ENCODE data around the gene GGT5. TPM values are rescaled to one million over a fixed set of nuclear protein-coding genes. Genes with fewer than 3 reads are reported as not detected.
"Not testable (repeated sequence)": the region's sequence is repeated elsewhere in the genome, so short reads cannot be mapped to it uniquely, and the experiment has no call there.

GGT5 gene
- total RNA-seq, 1 donor from 2014 or later: not detected

DNA sequence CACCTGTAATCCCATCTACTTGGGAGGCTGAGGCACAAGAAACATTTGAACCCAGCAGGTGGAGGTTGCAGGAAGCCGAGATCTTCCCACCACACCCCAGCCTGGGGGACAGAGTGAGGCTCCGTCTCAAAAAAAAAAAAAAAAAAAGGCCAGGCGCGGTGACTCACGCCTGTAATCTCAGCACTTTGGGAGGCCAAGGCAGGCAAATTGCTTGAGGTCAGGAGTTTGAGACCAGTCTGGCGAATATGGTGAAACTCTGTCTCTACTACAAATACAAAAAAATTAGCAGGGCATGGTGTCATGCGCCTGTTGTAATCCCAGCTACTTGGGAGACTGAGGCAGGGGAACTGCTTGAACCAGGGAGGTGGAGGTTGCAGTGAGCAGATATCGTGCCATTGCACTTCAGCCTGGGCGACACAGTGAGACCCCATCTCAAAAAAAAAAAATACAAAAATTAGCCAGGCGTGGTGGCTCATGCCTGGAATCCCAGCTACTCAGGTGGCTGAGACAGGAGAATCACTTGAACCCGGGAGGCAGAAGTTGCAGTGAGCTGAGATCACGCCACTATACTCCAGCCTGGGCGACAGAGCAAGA is 6.7 kb downstream of the GGT5 start:
- H3K36me3 Mint-ChIP-seq (ENCODE audit: low read depth); DNase-seq (ENCODE audit: low spot score); H3K9me3 Mint-ChIP-seq; H3K27me3 Mint-ChIP-seq (ENCODE audit: insufficient read depth); H3K27ac Mint-ChIP-seq; H3K4me3 Mint-ChIP-seq; intact Hi-C loops (cut with micrococcal nuclease): not testable (repeated sequence)
- peaks cover 32% of the 10 kb centered on the region for H3K4me1 Mint-ChIP-seq (ENCODE audit: low read depth)

DNA sequence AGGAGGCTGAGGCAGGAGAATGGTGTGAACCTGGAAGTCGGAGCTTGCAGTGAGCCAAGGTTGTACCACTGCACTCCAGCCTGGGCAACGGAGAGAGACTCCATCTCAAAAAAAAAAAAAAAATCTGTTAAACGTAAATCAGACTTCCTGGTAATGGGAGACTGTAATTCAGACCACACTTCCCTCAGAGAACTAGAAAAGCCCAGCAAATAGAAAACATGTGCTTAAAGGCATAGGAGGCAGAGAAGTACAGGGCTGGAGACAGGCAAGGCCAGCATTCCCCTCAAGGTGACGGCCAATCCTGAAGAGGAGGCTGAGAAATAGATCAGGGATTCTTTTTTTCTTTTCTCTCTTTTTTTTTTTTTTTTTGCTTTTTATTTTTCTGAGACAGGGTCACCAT is 8.2 kb downstream of the GGT5 start:
- peaks cover 18% of the 10 kb centered on the region for H3K4me1 Mint-ChIP-seq (ENCODE audit: low read depth)
- H3K36me3 Mint-ChIP-seq (ENCODE audit: low read depth): no peaks in the 10 kb centered on the region
- H3K27ac Mint-ChIP-seq: no peak overlapping the region

DNA sequence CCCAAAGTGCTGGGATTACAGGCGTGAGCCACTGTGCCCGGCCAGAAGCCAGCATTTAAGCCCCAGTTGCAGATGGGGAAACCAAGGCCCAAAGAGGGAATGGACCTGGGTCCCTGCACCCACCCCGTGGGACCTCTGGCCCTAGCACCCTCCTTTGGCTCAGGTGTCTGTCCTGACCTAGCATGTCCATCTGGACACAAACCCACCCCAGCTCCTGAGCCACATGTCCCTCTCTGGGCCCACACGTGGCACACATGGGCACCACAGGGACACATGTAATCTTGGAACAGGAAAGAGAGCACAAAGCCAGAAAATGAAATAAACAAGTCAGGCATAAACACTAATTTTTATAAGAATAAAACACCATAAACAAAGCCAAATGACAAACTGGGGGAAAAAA is 9.6 kb downstream of the GGT5 start:
- Mint-ChIP-seq H3K4me3 (no peak overlapping the region), H3K4me1 (ENCODE audit: low read depth) (peaks cover 6% of the 10 kb centered on the region), H3K36me3 (ENCODE audit: low read depth) (no peaks in the 10 kb centered on the region), H3K27me3 (ENCODE audit: insufficient read depth) (peaks cover 2% of the 10 kb centered on the region), H3K9me3 (no peaks in the 10 kb centered on the region), H3K27ac (no peak overlapping the region)
- no peak for DNase-seq (ENCODE audit: low spot score)
- intact Hi-C loops (cut with micrococcal nuclease): no loop called here

More for the DNA sequence above, 8.2 kb downstream of the GGT5 start:
- intact Hi-C loops (cut with micrococcal nuclease): no loop called here
- Mint-ChIP-seq H3K9me3 (no peaks in the 10 kb centered on the region), H3K27me3 (ENCODE audit: insufficient read depth) (peaks cover 2% of the 10 kb centered on the region), H3K4me3 (no peak overlapping the region)
- DNase-seq (ENCODE audit: low spot score): no peak

DNA sequence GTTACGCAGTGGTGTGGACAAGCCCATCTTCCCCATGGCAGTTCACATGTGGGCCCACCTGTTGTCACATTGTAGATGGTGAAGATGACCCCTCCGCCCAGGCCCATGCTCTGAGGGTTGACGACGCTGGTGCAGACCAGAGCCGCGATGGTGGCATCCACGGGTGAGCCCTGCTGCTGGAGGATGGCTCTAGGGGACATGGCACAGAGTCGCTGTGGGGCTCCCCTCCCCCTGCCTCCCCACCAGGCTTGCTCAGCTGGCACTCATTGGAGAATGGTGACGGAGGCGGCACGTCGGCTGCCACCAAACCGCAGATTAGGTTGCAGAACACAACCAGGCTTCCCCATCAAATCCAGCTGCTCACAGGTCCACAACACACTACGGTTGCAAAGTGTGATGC is 11.1 kb downstream of the GGT5 start:
- Mint-ChIP-seq H3K4me1 (ENCODE audit: low read depth) (no peaks in the 10 kb centered on the region), H3K27me3 (ENCODE audit: insufficient read depth) (peaks cover 2% of the 10 kb centered on the region), H3K36me3 (ENCODE audit: low read depth) (no peaks in the 10 kb centered on the region), H3K4me3 (no peak overlapping the region), H3K27ac (no peak overlapping the region), H3K9me3 (no peaks in the 10 kb centered on the region)
- intact Hi-C loops (cut with micrococcal nuclease): loop anchor here (5.0 kb wide), 1 partner anchor 252 kb away; the partner anchor contains the start of gene GSTT2
- DNase-seq (ENCODE audit: low spot score): no peak

DNA sequence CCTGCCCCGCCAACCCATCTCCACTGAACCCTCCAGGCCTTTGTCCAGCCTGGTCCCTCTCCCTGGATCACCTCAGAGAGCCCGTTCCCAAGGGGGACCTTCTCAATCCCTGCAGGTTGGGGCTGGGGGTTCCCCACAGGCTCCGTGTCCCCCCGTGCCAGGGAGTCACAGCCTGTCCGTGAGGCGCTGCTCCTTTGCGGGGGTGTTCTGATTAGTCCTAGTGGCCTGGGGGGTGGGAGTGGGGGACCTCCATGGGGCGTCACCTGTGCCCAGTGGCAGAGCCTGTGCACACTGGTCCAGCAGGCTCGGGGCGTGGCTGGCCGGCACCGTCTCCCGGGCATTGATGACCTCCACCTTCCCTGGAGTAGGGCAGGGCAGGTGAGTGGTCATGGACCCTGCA is 11.6 kb downstream of the GGT5 start:
- Mint-ChIP-seq H3K4me3 (no peak overlapping the region), H3K9me3 (no peaks in the 10 kb centered on the region), H3K27ac (no peak overlapping the region), H3K4me1 (ENCODE audit: low read depth) (no peaks in the 10 kb centered on the region), H3K27me3 (ENCODE audit: insufficient read depth) (peaks cover 2% of the 10 kb centered on the region), H3K36me3 (ENCODE audit: low read depth) (no peaks in the 10 kb centered on the region)
- DNase-seq (ENCODE audit: low spot score): no peak
- intact Hi-C loops (cut with micrococcal nuclease): loop anchor here (5.0 kb wide), 1 partner anchor 251 kb away; the partner anchor contains the start of gene GSTT2

DNA sequence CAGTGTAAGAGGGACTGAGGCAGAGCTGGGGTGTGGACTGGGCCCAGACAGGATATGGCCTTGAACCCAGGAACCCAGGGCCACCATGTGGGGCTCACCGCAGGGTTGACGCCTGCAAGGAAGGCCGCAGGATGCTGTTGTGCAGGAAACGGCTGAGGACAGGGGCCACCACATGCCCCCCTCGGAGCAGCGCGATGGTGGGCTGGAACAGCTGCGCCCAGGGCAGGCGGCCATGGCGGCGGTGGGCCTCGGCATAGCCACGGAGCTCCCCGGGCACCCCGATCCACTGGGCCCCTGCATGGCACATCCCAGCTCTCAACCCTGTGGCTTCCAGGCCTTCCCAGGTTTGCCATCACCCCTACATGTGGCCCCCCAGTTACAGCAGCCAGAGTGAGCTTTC is 12.2 kb downstream of the GGT5 start:
- Mint-ChIP-seq H3K4me3 (no peak overlapping the region), H3K27ac (no peak overlapping the region), H3K36me3 (ENCODE audit: low read depth) (no peaks in the 10 kb centered on the region), H3K27me3 (ENCODE audit: insufficient read depth) (peaks cover 2% of the 10 kb centered on the region), H3K4me1 (ENCODE audit: low read depth) (no peaks in the 10 kb centered on the region), H3K9me3 (no peaks in the 10 kb centered on the region)
- no peak for DNase-seq (ENCODE audit: low spot score)
- intact Hi-C loops (cut with micrococcal nuclease): loop anchor here (5.0 kb wide), 1 partner anchor 250 kb away; the partner anchor contains the start of gene GSTT2

DNA sequence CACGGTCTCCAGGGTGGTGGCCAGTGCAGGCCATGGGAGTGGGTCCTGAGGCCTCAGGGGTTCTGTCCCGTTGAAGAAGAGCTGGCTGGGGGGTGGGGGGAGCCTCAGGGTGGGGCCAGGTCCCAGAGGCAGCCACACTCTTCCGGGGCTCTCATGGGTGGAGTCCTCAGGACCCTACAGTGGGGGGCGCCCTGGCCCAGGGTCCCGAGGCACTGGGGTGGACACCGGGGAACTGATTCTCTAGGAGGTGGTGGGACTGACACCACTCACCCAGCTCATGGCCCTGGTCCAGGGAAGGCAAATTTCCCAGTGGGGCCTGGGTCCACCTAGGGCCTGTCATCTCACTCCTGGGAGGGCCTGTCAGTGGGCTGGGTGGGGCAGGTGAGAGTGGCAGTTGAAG is 12.8 kb downstream of the GGT5 start:
- peaks cover 2% of the 10 kb centered on the region for H3K27me3 Mint-ChIP-seq (ENCODE audit: insufficient read depth)
- H3K4me1 Mint-ChIP-seq (ENCODE audit: low read depth): no peaks in the 10 kb centered on the region
- DNase-seq (ENCODE audit: low spot score): no peak
- H3K4me3 Mint-ChIP-seq: no peak overlapping the region
- H3K36me3 Mint-ChIP-seq (ENCODE audit: low read depth): no peaks in the 10 kb centered on the region
- H3K27ac Mint-ChIP-seq: no peak overlapping the region
- intact Hi-C loops (cut with micrococcal nuclease): loop anchor here (5.0 kb wide), 1 partner anchor 250 kb away; the partner anchor contains the start of gene GSTT2
- H3K9me3 Mint-ChIP-seq: no peaks in the 10 kb centered on the region

DNA sequence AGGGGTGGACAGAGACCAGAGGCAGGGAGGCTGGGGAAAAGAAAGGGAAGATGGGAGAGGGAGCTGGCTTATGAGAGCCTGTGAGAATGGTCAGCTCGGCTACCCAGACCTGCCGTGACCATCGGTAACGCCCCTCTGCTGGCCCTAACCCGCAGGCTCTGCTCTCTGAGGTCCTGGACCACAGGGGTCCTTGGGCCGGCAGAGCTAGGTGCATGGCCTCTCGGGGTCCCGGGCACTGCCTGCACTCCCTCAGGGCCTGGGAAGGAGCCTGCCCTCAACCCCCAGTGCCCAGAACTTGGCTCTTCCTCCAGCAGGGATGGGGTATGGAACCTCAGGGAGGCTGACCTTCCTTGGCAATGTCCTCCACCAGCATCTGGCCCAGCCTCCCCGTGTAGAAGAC is 13.2 kb downstream of the GGT5 start:
- DNase-seq (ENCODE audit: low spot score): no peak
- Mint-ChIP-seq H3K27ac (no peak overlapping the region), H3K4me3 (no peak overlapping the region), H3K36me3 (ENCODE audit: low read depth) (no peaks in the 10 kb centered on the region), H3K27me3 (ENCODE audit: insufficient read depth) (peaks cover 1% of the 10 kb centered on the region), H3K4me1 (ENCODE audit: low read depth) (no peaks in the 10 kb centered on the region), H3K9me3 (no peaks in the 10 kb centered on the region)
- intact Hi-C loops (cut with micrococcal nuclease): loop anchor here (1.0 to 5.0 kb wide), 2 partner anchors 42 to 249 kb away; partner anchors contain the start of gene GSTT2

DNA sequence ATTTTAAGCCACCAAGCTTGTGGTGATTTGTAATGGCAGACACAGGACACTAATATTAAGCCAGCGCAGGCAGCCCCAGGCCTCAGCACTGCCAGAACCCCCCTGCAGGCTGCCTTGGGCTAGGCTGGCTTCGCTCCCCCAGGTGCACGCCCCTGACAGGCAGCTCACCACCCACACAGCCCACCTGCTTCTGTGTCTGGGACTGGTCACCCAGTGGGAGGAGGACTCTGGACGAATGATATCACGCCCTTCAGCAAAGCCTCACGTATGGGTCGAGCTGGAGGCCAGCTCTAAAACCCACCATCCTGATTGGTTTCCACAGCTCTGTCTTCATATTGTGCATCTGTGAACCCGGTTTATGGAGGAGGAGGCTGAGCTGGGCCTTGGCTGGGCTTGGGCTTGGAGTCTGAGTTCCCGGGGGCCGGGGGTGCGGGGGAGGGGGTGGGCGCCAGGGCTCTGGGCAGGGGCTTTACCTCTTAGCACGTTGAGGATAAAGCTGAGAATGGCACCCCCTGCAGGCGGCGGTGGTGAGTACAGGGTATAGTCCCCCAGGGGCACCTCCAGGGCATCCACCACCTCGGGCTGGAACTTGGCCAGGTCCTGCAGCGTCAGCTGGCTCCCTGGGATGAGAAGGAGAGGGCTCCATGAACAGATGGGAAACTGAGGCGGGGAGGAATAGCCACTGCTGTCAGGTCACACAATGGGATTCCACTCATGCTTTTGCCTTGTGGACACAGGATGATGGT is 13.8 kb downstream of the GGT5 start:
- intact Hi-C loops (cut with micrococcal nuclease): loop anchor here (1.0 to 5.0 kb wide), 2 partner anchors 42 to 249 kb away; partner anchors contain the start of gene GSTT2
- Mint-ChIP-seq H3K9me3 (no peaks in the 10 kb centered on the region), H3K27ac (no peak overlapping the region), H3K27me3 (ENCODE audit: insufficient read depth) (no peaks in the 10 kb centered on the region), H3K4me3 (no peak overlapping the region), H3K4me1 (ENCODE audit: low read depth) (no peaks in the 10 kb centered on the region), H3K36me3 (ENCODE audit: low read depth) (no peaks in the 10 kb centered on the region)
- DNase-seq (ENCODE audit: low spot score): peak; percentile 41

DNA sequence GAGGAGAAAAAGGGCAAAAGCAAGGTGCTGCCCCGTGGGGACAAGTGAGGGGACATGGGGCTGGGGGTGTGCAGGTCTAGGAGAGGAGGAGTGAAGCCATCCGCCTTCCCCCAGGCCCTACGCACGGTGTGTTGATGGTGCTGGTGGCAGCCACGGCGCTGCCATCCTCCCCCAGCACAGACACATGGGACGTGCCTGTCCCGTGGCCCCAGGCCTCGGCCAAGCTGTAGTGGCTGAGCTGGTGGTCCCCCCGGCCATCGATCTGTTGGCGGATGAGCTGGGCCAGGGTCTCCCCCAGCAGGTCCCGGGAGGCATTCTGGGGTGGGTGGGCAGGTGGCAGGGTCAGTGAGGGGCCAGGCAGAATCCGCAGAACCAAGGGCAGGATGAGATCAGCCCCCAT is 18.9 kb downstream of the GGT5 start:
- no peak for DNase-seq (ENCODE audit: low spot score)
- Mint-ChIP-seq H3K27me3 (ENCODE audit: insufficient read depth) (no peaks in the 10 kb centered on the region), H3K4me1 (ENCODE audit: low read depth) (no peaks in the 10 kb centered on the region), H3K9me3 (peaks cover 6% of the 10 kb centered on the region), H3K36me3 (ENCODE audit: low read depth) (no peaks in the 10 kb centered on the region), H3K4me3 (no peak overlapping the region), H3K27ac (no peak overlapping the region)
- intact Hi-C loops (cut with micrococcal nuclease): no loop called here

DNA sequence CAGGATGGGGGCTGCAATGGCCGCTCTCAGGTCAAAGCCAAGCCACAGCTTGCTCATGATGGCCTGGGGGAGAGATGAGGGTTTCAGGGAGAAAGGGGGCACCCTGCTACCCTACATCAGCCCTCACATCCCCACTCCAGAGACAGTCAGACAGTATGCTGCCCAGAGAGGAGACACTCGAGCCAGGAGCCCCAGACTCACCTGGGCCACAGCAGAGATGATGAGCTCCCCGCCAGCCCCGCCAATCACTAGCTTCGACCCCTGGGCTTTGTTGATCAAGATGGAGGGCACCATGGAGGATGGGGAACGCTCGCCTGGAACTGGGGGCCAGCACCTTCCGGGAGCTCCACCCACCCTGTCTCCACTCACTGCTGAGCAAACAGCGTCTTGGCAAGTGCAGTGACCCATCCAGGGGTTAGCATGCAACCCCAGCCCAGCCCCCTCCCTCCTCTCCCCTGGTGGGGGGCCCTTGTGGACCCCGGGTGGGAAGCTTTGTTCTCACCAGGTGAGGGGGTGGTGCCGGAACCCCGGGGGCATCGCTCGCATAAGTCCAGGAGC is 19.8 kb downstream of the GGT5 start:
- intact Hi-C loops (cut with micrococcal nuclease): no loop called here
- Mint-ChIP-seq H3K4me3 (no peak overlapping the region), H3K9me3 (peaks cover 6% of the 10 kb centered on the region), H3K27ac (no peak overlapping the region), H3K27me3 (ENCODE audit: insufficient read depth) (no peaks in the 10 kb centered on the region), H3K36me3 (ENCODE audit: low read depth) (no peaks in the 10 kb centered on the region), H3K4me1 (ENCODE audit: low read depth) (no peaks in the 10 kb centered on the region)
- DNase-seq (ENCODE audit: low spot score): no peak

DNA sequence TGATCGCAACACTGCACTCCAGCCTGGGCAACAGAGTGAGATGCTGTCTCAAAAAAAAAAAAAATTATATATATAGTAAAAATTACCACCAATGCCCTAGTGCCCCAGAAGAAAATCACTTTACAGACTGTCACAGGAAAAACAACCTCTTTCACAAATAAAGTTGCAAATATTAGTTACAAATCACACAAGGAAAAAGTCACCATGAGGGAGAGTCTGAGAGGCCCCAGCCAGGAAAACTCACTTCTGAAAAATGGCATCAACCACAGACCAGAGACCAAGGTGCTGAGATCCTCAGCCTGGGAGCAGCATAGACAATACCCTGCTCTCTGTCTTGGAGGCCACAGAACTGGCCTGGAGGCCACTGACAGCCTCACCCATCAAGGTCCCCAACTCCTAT is 20.4 kb downstream of the GGT5 start:
- no peak overlapping the region for H3K27ac Mint-ChIP-seq
- no peak for DNase-seq (ENCODE audit: low spot score)
- H3K4me1 Mint-ChIP-seq (ENCODE audit: low read depth): no peaks in the 10 kb centered on the region
- no peak overlapping the region for H3K4me3 Mint-ChIP-seq
- no peaks in the 10 kb centered on the region for H3K36me3 Mint-ChIP-seq (ENCODE audit: low read depth)
- no peaks in the 10 kb centered on the region for H3K27me3 Mint-ChIP-seq (ENCODE audit: insufficient read depth)
- H3K9me3 Mint-ChIP-seq: peaks cover 6% of the 10 kb centered on the region
- intact Hi-C loops (cut with micrococcal nuclease): no loop called here

DNA sequence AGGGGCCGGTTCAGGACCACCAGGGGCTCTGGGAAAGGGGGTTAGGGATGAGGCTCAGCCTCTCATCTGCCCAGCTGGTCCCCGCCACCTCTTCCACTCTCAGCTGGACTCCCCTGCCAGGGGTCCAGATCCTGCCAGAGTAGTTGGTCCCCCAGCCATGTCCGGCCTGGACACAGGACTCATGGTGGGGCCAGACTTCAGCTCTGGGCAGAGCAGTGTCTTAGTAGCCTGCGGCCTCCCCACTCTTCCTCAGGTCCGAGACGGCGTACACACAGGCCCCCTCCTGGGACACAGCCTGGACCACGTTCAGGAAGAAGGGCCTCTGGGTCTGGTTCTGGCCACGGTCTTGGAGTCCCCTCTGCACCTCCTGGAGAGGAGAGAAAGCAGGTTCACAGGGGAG is 25.1 kb downstream of the GGT5 start:
- no peak for DNase-seq (ENCODE audit: low spot score)
- Mint-ChIP-seq H3K27me3 (ENCODE audit: insufficient read depth) (no peaks in the 10 kb centered on the region), H3K27ac (no peak overlapping the region), H3K36me3 (ENCODE audit: low read depth) (no peaks in the 10 kb centered on the region), H3K9me3 (peaks cover 6% of the 10 kb centered on the region), H3K4me3 (no peak overlapping the region), H3K4me1 (ENCODE audit: low read depth) (no peaks in the 10 kb centered on the region)
- intact Hi-C loops (cut with micrococcal nuclease): no loop called here

Measured in activated T-helper 1 cell treated with anti-CD3 and anti-CD28 coated beads, Interleukin-12 subunit alpha, Interleukin-12 subunit beta, Interleukin-2, Interleukin-4 antibody, amounts not matched to agents 30 ng/mL and 10 ng/mL and 1 ng/mL, durations not matched to agents 14 hours and 24 hours and 36 hours (primary cell).